Neural progenitor cell (in vitro differentiated cells): ENCODE data around the gene MARCHF3. TPM values are rescaled to one million over a fixed set of nuclear protein-coding genes. Genes with fewer than 3 reads are reported as not detected.

Experiments
- DNase-seq: peaks from one replicate; pipeline ENCODE4 v3.0.0-alpha.2; 2016; ENCODE audit warnings: low spot score
- H2AFZ ChIP-seq: fragments of 200-600 bp; sonication (generic); replicated peaks from 2 replicates; pipeline ENCODE4 v1.6.1; 2016; ENCODE audit warnings: antibody characterized with exemption
- H3F3A ChIP-seq: fragments of 200-600 bp; sonication (generic); 2 replicates; pipeline ENCODE4 v1.6.1; 2016; ENCODE audit warnings: antibody characterized with exemption, low read depth
- H3K27ac ChIP-seq: fragments of 200-600 bp; sonication (generic); 2 replicates; pipeline ENCODE4 v1.5.1; 2016; ENCODE audit warnings: mild to moderate bottlenecking
- H3K27me3 ChIP-seq: fragments of 200-600 bp; sonication (generic); 2 replicates; pipeline ENCODE4 v1.6.1; 2016; ENCODE audit warnings: mild to moderate bottlenecking, moderate library complexity
- H3K36me3 ChIP-seq: fragments of 200-600 bp; sonication (generic); 2 replicates; pipeline ENCODE4 v1.5.1; 2016
- H3K4me1 ChIP-seq: fragments of 200-600 bp; sonication (generic); 2 replicates; pipeline ENCODE4 v1.6.1; 2016; ENCODE audit warnings: mixed run types
- H3K4me2 ChIP-seq: fragments of 200-600 bp; sonication (generic); 2 replicates; pipeline ENCODE4 v1.6.1; 2016
- H3K4me3 ChIP-seq: fragments of 200-600 bp; sonication (generic); 2 replicates; pipeline ENCODE4 v1.5.1; 2016
- H3K79me2 ChIP-seq: fragments of 200-600 bp; sonication (generic); 2 replicates; pipeline ENCODE4 v1.6.1; 2016; ENCODE audit warnings: low read depth
- H3K9ac ChIP-seq: fragments of 200-600 bp; sonication (generic); 2 replicates; pipeline ENCODE4 v1.6.1; 2016
- H3K9me3 ChIP-seq: fragments of 200-600 bp; sonication (generic); 2 replicates; pipeline ENCODE4 v1.5.1; 2016; ENCODE audit warnings: low read depth
- H4K20me1 ChIP-seq: fragments of 200-600 bp; sonication (generic); 2 replicates; pipeline ENCODE4 v1.6.1; 2016; ENCODE audit warnings: low read depth
- H3K27ac Mint-ChIP-seq: 3 replicates; pipeline ENCODE4 v1.8.0; 2021; ENCODE audit warnings: mixed read lengths
- H3K27me3 Mint-ChIP-seq: 2 replicates; pipeline ENCODE4 v1.8.0; 2022; ENCODE audit warnings: low read depth, mild to moderate bottlenecking, inconsistent platforms, moderate library complexity, mixed read lengths; ENCODE audit not compliant: insufficient read depth
- H3K36me3 Mint-ChIP-seq: 3 replicates; pipeline ENCODE4 v1.8.0; 2021; ENCODE audit warnings: mixed read lengths
- H3K4me1 Mint-ChIP-seq: 3 replicates; pipeline ENCODE4 v1.8.0; 2021; ENCODE audit warnings: mixed read lengths
- H3K4me3 Mint-ChIP-seq: 3 replicates; pipeline ENCODE4 v1.8.0; 2021; ENCODE audit warnings: mild to moderate bottlenecking, moderate library complexity, mixed read lengths
- H3K9me3 Mint-ChIP-seq: 3 replicates; pipeline ENCODE4 v1.8.0; 2020; ENCODE audit warnings: mixed read lengths
- EZH2 ChIP-seq: fragments of 200-600 bp; sonication (generic); IDR thresholded peaks from 2 replicates; pipeline ENCODE4 v1.6.1; 2017; ENCODE audit warnings: antibody characterized with exemption, mild to moderate bottlenecking, moderate library complexity
- EZH2phosphoT487 ChIP-seq: fragments of 200-600 bp; sonication (generic); IDR thresholded peaks from 2 replicates; pipeline ENCODE4 v1.6.1; 2017; ENCODE audit warnings: antibody characterized with exemption
- total RNA-seq: library from RNA; depleted of rRNA; stranded (reverse); fragments of >200 nt; gene quantifications from 2 replicates; pipeline ENCODE4 v1.2.3, GENCODE V29; 2015; ENCODE audit warnings: low replicate concordance
- TF ChIP-seq, protein P1 (sequence below): fragments of 200-600 bp; sonication (generic); IDR thresholded peaks from 2 replicates; pipeline ENCODE4 v1.5.1; 2017; ENCODE audit warnings: antibody characterized with exemption, mild to moderate bottlenecking

MARCHF3 gene
- total RNA-seq, 1 donor from 2014 or later, result 6.1 TPM

DNA sequence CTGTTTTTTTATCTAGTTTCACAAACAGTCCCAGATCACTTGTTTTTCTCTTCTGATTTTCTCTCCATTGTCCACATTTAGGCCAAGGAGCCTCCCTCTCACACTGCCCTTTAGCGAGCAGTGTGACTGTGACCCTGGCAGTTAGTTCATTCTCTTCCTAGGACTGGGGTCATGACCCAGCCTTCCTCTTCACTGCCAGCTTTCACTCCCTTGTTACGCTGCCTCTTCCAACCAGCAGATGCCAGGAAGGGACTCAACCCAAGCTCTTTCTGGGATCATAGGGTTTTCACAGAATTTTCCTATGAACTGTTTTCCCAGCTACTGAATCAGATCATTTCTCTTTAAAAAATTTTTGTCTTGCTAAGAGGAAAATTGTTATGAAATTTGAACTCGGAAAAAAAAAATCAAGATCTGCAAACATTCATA, 182.5 kb downstream of the MARCHF3 start:
- peaks cover 2% of the 10 kb centered on the region for H3K27me3 Mint-ChIP-seq
- H2AFZ ChIP-seq, result no peak overlapping the region
- H3K4me2 ChIP-seq, result no peak overlapping the region

DNA sequence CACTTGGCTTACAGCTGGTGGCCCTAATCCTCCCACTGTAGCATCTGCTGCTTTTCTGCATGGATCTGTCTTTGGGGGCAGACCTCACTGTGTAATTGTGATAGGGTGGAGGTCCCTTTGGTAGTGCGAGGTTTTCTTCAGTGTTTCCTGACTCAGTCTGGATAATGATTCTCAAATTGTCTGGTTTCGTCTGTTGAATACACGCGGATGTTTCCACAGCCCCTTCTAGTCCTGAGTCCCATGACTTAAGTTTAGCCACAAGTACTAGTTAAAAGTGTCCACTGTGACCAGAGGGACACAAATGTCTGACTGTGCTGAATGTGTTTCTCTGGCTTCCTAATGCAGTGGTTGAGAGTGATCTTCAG, 182.9 kb downstream of the MARCHF3 start:
- H3K36me3 Mint-ChIP-seq, result peaks cover 8% of the 10 kb centered on the region
- H3K9me3 Mint-ChIP-seq, result no peaks in the 10 kb centered on the region
- Histone ChIP-seq H3K9me3 (no peaks in the 10 kb centered on the region), H3K79me2 (no peaks in the 10 kb centered on the region), H2AFZ (no peak overlapping the region), H3K9ac (no peak overlapping the region), H3F3A (peaks cover 18% of the 10 kb centered on the region), H3K27me3 (peaks cover 25% of the 10 kb centered on the region), H4K20me1 (peaks cover 26% of the 10 kb centered on the region), H3K4me1 (peaks cover 39% of the 10 kb centered on the region), H3K4me3 (no peak overlapping the region), H3K4me2 (no peak overlapping the region), H3K27ac (no peak overlapping the region), H3K36me3 (no peaks in the 10 kb centered on the region)
- H3K27me3 Mint-ChIP-seq, result peaks cover 2% of the 10 kb centered on the region
- no peak for DNase-seq
- peaks cover 53% of the 10 kb centered on the region for H3K4me1 Mint-ChIP-seq
- H3K27ac Mint-ChIP-seq, result peak overlapping the region; percentile 51
- TF ChIP-seq EZH2phosphoT487 (no peak), EZH2 (no peak)
- TF ChIP-seq, protein P1, sequence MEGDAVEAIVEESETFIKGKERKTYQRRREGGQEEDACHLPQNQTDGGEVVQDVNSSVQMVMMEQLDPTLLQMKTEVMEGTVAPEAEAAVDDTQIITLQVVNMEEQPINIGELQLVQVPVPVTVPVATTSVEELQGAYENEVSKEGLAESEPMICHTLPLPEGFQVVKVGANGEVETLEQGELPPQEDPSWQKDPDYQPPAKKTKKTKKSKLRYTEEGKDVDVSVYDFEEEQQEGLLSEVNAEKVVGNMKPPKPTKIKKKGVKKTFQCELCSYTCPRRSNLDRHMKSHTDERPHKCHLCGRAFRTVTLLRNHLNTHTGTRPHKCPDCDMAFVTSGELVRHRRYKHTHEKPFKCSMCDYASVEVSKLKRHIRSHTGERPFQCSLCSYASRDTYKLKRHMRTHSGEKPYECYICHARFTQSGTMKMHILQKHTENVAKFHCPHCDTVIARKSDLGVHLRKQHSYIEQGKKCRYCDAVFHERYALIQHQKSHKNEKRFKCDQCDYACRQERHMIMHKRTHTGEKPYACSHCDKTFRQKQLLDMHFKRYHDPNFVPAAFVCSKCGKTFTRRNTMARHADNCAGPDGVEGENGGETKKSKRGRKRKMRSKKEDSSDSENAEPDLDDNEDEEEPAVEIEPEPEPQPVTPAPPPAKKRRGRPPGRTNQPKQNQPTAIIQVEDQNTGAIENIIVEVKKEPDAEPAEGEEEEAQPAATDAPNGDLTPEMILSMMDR, result no peak
- no peak overlapping the region for H3K4me3 Mint-ChIP-seq

More for the DNA sequence above, 182.5 kb downstream of the MARCHF3 start:
- Histone ChIP-seq H3K4me1 (peaks cover 40% of the 10 kb centered on the region), H3F3A (peaks cover 18% of the 10 kb centered on the region), H3K9me3 (no peaks in the 10 kb centered on the region), H3K36me3 (no peaks in the 10 kb centered on the region), H4K20me1 (peaks cover 23% of the 10 kb centered on the region), H3K4me3 (no peak overlapping the region), H3K27ac (no peak overlapping the region), H3K9ac (no peak overlapping the region), H3K79me2 (no peaks in the 10 kb centered on the region), H3K27me3 (peaks cover 21% of the 10 kb centered on the region)
- H3K9me3 Mint-ChIP-seq, result no peaks in the 10 kb centered on the region
- H3K27ac Mint-ChIP-seq, result peak overlapping the region; percentile 51
- DNase-seq, result no peak
- peaks cover 56% of the 10 kb centered on the region for H3K4me1 Mint-ChIP-seq
- TF ChIP-seq, protein P1, result no peak
- TF ChIP-seq EZH2phosphoT487 (no peak), EZH2 (no peak)
- H3K36me3 Mint-ChIP-seq, result peaks cover 8% of the 10 kb centered on the region
- H3K4me3 Mint-ChIP-seq, result no peak overlapping the region

DNA sequence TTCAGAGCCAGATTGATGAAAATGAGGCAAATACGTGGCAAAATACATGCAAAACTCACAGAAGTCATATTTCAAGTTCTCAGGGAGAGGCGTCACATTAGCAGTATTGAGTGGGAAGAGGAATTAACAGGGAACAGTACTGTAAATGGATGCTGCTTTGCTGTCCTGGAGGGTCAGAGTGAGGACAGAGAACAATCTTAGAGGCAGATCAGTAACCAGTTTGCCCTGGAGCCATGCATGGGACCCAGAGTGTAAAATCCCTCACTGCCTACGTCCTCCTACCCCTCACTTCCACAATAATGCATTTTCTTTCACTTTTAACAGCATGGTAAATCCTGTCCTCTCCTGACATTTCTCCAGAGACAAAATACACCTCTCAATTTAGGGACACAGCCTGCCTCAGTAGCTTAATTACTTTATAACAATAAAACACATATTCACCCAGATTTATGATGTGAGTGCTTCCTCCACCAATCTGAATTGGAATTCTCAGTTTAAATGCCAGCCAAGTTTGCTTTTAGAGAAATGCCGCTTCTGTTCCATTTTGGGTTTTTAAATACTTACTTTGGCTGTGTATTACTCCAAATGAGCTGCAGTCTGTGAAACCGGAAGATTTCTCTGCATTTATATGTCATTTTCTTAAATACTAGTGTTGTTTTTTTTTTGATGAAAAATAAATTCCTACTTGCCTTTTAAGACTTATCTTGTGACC, 183.5 kb downstream of the MARCHF3 start:
- H3K27me3 Mint-ChIP-seq, result peaks cover 2% of the 10 kb centered on the region
- peaks cover 28% of the 10 kb centered on the region for H3K27me3 ChIP-seq
- H3K27ac ChIP-seq, result no peak overlapping the region
- peaks cover 50% of the 10 kb centered on the region for H3K4me1 Mint-ChIP-seq
- peaks cover 8% of the 10 kb centered on the region for H3K36me3 Mint-ChIP-seq
- peak overlapping the region; percentile 51 for H3K27ac Mint-ChIP-seq
- peaks cover 34% of the 10 kb centered on the region for H3K4me1 ChIP-seq
- no peaks in the 10 kb centered on the region for H3K36me3 ChIP-seq
- no peak for DNase-seq
- no peaks in the 10 kb centered on the region for H3K9me3 ChIP-seq
- H3K9me3 Mint-ChIP-seq, result no peaks in the 10 kb centered on the region
- no peak overlapping the region for H3K4me3 ChIP-seq
- peaks cover 15% of the 10 kb centered on the region for H3F3A ChIP-seq
- no peak overlapping the region for H3K9ac ChIP-seq
- H4K20me1 ChIP-seq, result peaks cover 26% of the 10 kb centered on the region
- no peak overlapping the region for H3K4me2 ChIP-seq
- TF ChIP-seq, protein P1, result no peak
- no peak for TF ChIP-seq EZH2
- TF ChIP-seq EZH2phosphoT487, result no peak
- no peak overlapping the region for H3K4me3 Mint-ChIP-seq
- H2AFZ ChIP-seq, result no peak overlapping the region
- H3K79me2 ChIP-seq, result no peaks in the 10 kb centered on the region
